PC-9 (cell line): ENCODE data around the gene ANKDD1B. TPM values are rescaled to one million over a fixed set of nuclear protein-coding genes. Genes with fewer than 3 reads are reported as not detected.
A peak's percentile ranks its signal among the peaks of the same experiment; 100 is the strongest.

Experiments used
- BruUV-seq: library from RNA; stranded (reverse); fragments of 400-500 nt; replicated peaks from 2 replicates; lab custom pipeline; 2021; lab: Mats Ljungman, UMichigan
- CTCF ChIA-PET: fragments of 300-600 bp; sonication (Branson Sonifier 250); formaldehyde crosslinking; loops from one replicate; lab custom pipeline; 2022; ENCODE audit warnings: antibody characterized with exemption; lab: Charles Lee
- POLR2A ChIA-PET: fragments of 300-600 bp; sonication (Branson Sonifier 250); formaldehyde crosslinking; loops from one replicate; lab custom pipeline; 2022; ENCODE audit warnings: antibody characterized with exemption; ENCODE audit not compliant: unreplicated experiment; lab: Charles Lee
- DNase-seq, 2 experiments: peaks; one replicate each; pipeline versions ENCODE4 v3.0.0 to v3.0.0-alpha.2; 2015 to 2022; ENCODE audit warnings: mixed read lengths in 1 of 2
- H2AFZ ChIP-seq: fragments of 200-600 bp; sonication (generic); 2 replicates; pipeline ENCODE4 v1.8.1; 2017; ENCODE audit warnings: antibody characterized with exemption
- H3F3A ChIP-seq: fragments of 200-600 bp; sonication (generic); 2 replicates; pipeline ENCODE4 v1.8.1; 2017; ENCODE audit warnings: antibody characterized with exemption, mild to moderate bottlenecking, low read depth; ENCODE audit not compliant: insufficient read depth
- H3K27ac ChIP-seq: fragments of 200-600 bp; sonication (generic); 2 replicates; pipeline ENCODE4 v1.6.1; 2016; ENCODE audit warnings: mixed run types
- H3K27me3 ChIP-seq: fragments of 200-600 bp; sonication (generic); 2 replicates; pipeline ENCODE4 v1.6.1; 2016; ENCODE audit warnings: low read depth, mixed run types; ENCODE audit not compliant: insufficient read depth
- H3K36me3 ChIP-seq: fragments of 200-600 bp; sonication (generic); 2 replicates; pipeline ENCODE4 v1.6.1; 2016; ENCODE audit warnings: low read depth, mixed run types
- H3K4me1 ChIP-seq: fragments of 200-600 bp; sonication (generic); replicated peaks from 2 replicates; pipeline ENCODE4 v1.6.1; 2016; ENCODE audit warnings: mixed run types; ENCODE audit not compliant: insufficient read depth
- H3K4me2 ChIP-seq: fragments of 200-600 bp; sonication (generic); 2 replicates; pipeline ENCODE4 v1.6.1; 2017; ENCODE audit warnings: mixed run types
- H3K4me3 ChIP-seq: fragments of 200-600 bp; sonication (generic); 2 replicates; pipeline ENCODE4 v1.6.1; 2016; ENCODE audit warnings: mixed run types
- H3K79me2 ChIP-seq: fragments of 200-600 bp; sonication (generic); 2 replicates; pipeline ENCODE4 v1.6.1; 2017; ENCODE audit warnings: low read depth, mixed run types
- H3K9me2 ChIP-seq: fragments of 200-600 bp; sonication (generic); 2 replicates; pipeline ENCODE4 v1.8.1; 2017; ENCODE audit warnings: mild to moderate bottlenecking; ENCODE audit not compliant: insufficient read depth
- H3K9me3 ChIP-seq: fragments of 200-600 bp; sonication (generic); 2 replicates; pipeline ENCODE4 v1.8.1; 2016; ENCODE audit warnings: low read depth; ENCODE audit not compliant: insufficient read depth
- H4K20me1 ChIP-seq: fragments of 200-600 bp; sonication (generic); 2 replicates; pipeline ENCODE4 v1.8.1; 2017; ENCODE audit not compliant: insufficient read depth
- EZH2 ChIP-seq: fragments of 200-600 bp; sonication (generic); IDR thresholded peaks from 2 replicates; pipeline ENCODE4 v1.8.0; 2017; ENCODE audit warnings: antibody characterized with exemption, low read depth
- intact Hi-C: fragments of 100-400 bp; cut with micrococcal nuclease; formaldehyde crosslinking; loops from one replicate; pipeline ENCODE4 v1.10.0; 2022; ENCODE audit not compliant: unreplicated experiment
- total RNA-seq: library from RNA; stranded (reverse); gene quantifications from 2 replicates; pipeline ENCODE4 v1.2.3, GENCODE V29; 2021
- TF ChIP-seq, protein P1 (sequence below): fragments of 200-600 bp; sonication (generic); conservative IDR thresholded peaks from 2 replicates; pipeline ENCODE4 v1.6.1; 2017; ENCODE audit warnings: mixed run types, antibody characterized with exemption, mild to moderate bottlenecking, moderate library complexity

Gene ANKDD1B
- total RNA-seq, 1 experiment from 2014 or later: 0.31 TPM

DNA sequence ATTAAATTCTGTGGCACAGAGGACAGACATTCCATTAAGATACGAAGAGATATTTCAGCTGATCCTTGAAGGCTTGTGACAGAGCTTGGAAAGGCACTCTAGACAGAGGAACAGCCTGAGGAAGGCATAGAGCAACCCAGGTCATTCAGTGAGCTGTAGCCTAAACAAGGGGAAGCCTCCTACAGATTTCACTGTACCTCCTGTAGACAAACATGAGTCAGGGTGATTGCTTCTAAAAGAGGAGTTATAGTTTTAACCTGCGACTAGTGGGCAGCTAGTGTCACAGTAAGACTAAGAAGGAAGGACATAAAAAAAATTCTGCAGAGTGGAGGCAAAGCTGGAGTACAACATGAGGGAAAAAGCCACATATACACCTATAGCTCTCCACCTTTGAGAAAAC is 43.5 kb upstream of the ANKDD1B start:
- TF ChIP-seq, protein P1, sequence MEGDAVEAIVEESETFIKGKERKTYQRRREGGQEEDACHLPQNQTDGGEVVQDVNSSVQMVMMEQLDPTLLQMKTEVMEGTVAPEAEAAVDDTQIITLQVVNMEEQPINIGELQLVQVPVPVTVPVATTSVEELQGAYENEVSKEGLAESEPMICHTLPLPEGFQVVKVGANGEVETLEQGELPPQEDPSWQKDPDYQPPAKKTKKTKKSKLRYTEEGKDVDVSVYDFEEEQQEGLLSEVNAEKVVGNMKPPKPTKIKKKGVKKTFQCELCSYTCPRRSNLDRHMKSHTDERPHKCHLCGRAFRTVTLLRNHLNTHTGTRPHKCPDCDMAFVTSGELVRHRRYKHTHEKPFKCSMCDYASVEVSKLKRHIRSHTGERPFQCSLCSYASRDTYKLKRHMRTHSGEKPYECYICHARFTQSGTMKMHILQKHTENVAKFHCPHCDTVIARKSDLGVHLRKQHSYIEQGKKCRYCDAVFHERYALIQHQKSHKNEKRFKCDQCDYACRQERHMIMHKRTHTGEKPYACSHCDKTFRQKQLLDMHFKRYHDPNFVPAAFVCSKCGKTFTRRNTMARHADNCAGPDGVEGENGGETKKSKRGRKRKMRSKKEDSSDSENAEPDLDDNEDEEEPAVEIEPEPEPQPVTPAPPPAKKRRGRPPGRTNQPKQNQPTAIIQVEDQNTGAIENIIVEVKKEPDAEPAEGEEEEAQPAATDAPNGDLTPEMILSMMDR: no peak
- TF ChIP-seq EZH2: no peak
- 0 out of 2 replicates have a peak overlapping the region, but pooled peaks have one; percentile 24 for H3K27ac ChIP-seq
- BruUV-seq: TSS peak; percentile 19
- no peaks in the 10 kb centered on the region for H3K9me2 ChIP-seq
- H3K4me3 ChIP-seq: no peak overlapping the region
- intact Hi-C loops: loop anchor here (5.0 to 10.0 kb wide), 2 partner anchors 55 to 213 kb away; partner anchors contain the start of genes CERT1 and POLK
- no peaks in the 10 kb centered on the region for H3K27me3 ChIP-seq
- CTCF ChIA-PET: no interaction called here
- H3K79me2 ChIP-seq: no peaks in the 10 kb centered on the region
- H3K4me1 ChIP-seq: peaks cover 21% of the 10 kb centered on the region
- H3K9me3 ChIP-seq: peaks cover 5% of the 10 kb centered on the region; the same call in 1 of the 2 replicates
- peaks cover 4% of the 10 kb centered on the region; the same call in 1 of the 2 replicates for H3K36me3 ChIP-seq
- peaks cover 12% of the 10 kb centered on the region; the same call in 1 of the 2 replicates for H3F3A ChIP-seq
- POLR2A ChIA-PET: interaction anchor here (0.6 kb wide), 1 partner anchor 9 kb away, joined by 16 read pairs; no protein-coding TSS in a partner anchor
- no peak overlapping the region for H2AFZ ChIP-seq
- peak in 1 of 2 experiments; percentile 9 for DNase-seq
- peak overlapping the region; percentile 28; the same call in 1 of the 2 replicates for H3K4me2 ChIP-seq
- no peaks in the 10 kb centered on the region for H4K20me1 ChIP-seq

DNA sequence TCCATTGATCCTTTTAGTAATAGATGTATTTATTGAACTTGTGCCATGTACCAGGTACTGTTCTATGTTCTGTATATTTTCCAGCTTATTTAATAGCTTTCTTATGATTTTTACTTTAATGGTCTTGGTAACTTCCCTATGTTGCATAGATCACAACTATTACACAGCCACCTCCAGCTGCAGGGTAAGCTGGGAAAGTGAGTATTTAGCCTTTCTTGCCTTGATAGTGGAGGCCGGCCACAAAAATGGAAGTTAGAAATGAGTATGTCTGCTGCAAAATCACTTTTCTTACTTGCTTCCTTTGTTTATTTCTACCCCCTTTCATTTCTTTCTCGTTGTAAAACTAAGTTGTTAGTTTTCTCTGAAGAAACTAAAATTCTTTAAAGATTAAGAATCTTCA is 43.1 kb upstream of the ANKDD1B start:
- BruUV-seq: no TSS peak

DNA sequence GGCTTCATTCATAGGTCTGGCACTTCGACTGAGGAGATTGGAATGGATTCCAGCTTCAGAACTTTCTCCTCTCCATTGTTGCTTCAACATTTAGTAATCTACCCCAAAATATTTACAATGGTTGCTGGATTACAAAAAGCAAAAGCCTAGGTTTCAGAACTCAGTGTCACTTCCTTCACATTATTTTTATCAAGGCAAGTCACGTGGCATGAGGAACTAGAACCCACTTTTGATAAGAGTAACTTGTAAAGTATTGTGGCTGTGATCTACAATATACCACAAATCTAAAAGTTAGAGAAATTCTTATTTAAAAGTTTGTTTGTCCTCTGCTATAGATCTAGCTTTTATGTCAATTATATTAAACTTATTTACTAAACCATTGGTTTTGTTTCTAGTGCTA is 39.7 kb upstream of the ANKDD1B start:
- Histone ChIP-seq H3K27ac (no peak overlapping the region), H3K4me2 (no peak overlapping the region), H3K27me3 (no peaks in the 10 kb centered on the region), H3K36me3 (peaks cover 4% of the 10 kb centered on the region; the same call in 1 of the 2 replicates), H3K9me2 (no peaks in the 10 kb centered on the region), H2AFZ (no peak overlapping the region), H3K4me1 (peaks cover 17% of the 10 kb centered on the region), H4K20me1 (no peaks in the 10 kb centered on the region), H3K4me3 (no peak overlapping the region), H3F3A (peaks cover 13% of the 10 kb centered on the region; the same call in 1 of the 2 replicates), H3K79me2 (no peaks in the 10 kb centered on the region), H3K9me3 (no peaks in the 10 kb centered on the region)
- TF ChIP-seq EZH2: no peak
- TF ChIP-seq, protein P1: no peak
- CTCF ChIA-PET: no interaction called here
- intact Hi-C loops: no loop called here
- DNase-seq: no peak
- POLR2A ChIA-PET: no interaction called here
- no TSS peak for BruUV-seq

More for the DNA sequence above, 43.1 kb upstream of the ANKDD1B start:
- Histone ChIP-seq H3K9me2 (no peaks in the 10 kb centered on the region), H3K9me3 (peaks cover 5% of the 10 kb centered on the region; the same call in 1 of the 2 replicates), H3K79me2 (no peaks in the 10 kb centered on the region), H3K27ac (no peak overlapping the region), H2AFZ (no peak overlapping the region), H3K4me2 (no peak overlapping the region), H3K4me3 (no peak overlapping the region), H3F3A (peaks cover 12% of the 10 kb centered on the region; the same call in 1 of the 2 replicates), H4K20me1 (no peaks in the 10 kb centered on the region), H3K36me3 (peaks cover 4% of the 10 kb centered on the region; the same call in 1 of the 2 replicates), H3K27me3 (no peaks in the 10 kb centered on the region), H3K4me1 (peaks cover 21% of the 10 kb centered on the region)
- POLR2A ChIA-PET: no interaction called here
- TF ChIP-seq, protein P1: no peak
- TF ChIP-seq EZH2: no peak
- no peak for DNase-seq
- intact Hi-C loops: loop anchor here (5.0 to 10.0 kb wide), 2 partner anchors 56 to 213 kb away; partner anchors contain the start of genes CERT1 and POLK
- CTCF ChIA-PET: no interaction called here
